ENCODE measurements around the gene TBC1D1. TPM values are rescaled to one million over a fixed set of nuclear protein-coding genes. Genes with fewer than 3 reads are reported as not detected.

TBC1D1 gene
- total RNA-seq, 1 donor from 2014 or later, result 58.5 TPM

DNA sequence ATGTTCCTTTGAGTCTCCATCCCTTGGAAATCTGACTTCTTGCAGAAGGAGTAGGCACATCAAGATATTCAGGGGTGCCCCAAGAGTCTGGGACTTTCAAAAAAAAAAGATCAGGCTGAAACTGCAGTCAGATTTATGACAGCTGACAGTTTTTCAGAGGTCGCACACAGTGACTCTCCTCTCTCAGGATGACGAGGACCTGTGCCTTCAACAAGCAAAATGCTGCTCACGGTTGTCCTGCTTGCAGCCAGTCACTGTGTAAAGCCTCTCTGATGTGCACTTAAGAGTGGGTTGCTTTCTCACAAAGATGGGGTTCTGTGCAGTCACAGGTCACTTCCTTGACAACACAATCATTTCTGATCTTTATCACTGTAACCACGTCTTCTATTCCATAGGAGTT lies 247.5 kb downstream of the TBC1D1 start:
- peaks cover 26% of the 10 kb centered on the region for H3K4me1 Mint-ChIP-seq (ENCODE audit: low read depth)
- peaks cover 67% of the 10 kb centered on the region for H3K36me3 Mint-ChIP-seq (ENCODE audit: low read depth)
- no peak overlapping the region for H3K4me3 Mint-ChIP-seq (ENCODE audit: low read depth)
- no peaks in the 10 kb centered on the region for H3K9me3 Mint-ChIP-seq
- intact Hi-C loops (cut with micrococcal nuclease), result loop anchor here (10.0 kb wide), 3 partner anchors 316 to 1814 kb away; partner anchors contain the start of gene TMEM156
- DNase-seq (ENCODE audit: low spot score), result no peak
- no peaks in the 10 kb centered on the region for H3K27me3 Mint-ChIP-seq (ENCODE audit: low read depth)
- H3K27ac Mint-ChIP-seq, result no peak overlapping the region

DNA sequence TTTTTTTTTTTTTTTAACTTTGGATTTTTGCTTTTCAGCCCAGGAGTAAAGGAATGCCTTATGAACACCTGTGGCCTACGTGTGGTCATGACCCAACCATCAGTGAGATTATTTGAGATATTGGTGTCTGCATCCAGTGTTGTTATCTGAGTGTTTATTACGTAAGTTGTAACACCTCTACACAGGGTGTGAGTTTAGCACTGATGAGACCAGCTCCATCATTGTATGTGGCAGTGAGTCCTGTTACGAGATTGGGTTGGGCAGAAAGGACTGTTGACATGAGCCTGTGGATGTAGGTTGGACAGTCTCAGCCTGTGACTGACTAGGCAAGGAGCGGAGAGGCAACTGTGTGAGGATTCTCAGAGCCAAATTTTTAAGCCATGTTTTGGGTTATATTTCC lies 248.3 kb downstream of the TBC1D1 start:
- no peak overlapping the region for H3K27ac Mint-ChIP-seq
- intact Hi-C loops (cut with micrococcal nuclease), result loop anchor here (10.0 kb wide), 3 partner anchors 316 to 1814 kb away; partner anchors contain the start of gene TMEM156
- DNase-seq (ENCODE audit: low spot score), result no peak
- H3K27me3 Mint-ChIP-seq (ENCODE audit: low read depth), result no peaks in the 10 kb centered on the region
- H3K4me1 Mint-ChIP-seq (ENCODE audit: low read depth), result peaks cover 19% of the 10 kb centered on the region
- H3K4me3 Mint-ChIP-seq (ENCODE audit: low read depth), result no peak overlapping the region
- H3K36me3 Mint-ChIP-seq (ENCODE audit: low read depth), result peaks cover 59% of the 10 kb centered on the region
- no peaks in the 10 kb centered on the region for H3K9me3 Mint-ChIP-seq

DNA sequence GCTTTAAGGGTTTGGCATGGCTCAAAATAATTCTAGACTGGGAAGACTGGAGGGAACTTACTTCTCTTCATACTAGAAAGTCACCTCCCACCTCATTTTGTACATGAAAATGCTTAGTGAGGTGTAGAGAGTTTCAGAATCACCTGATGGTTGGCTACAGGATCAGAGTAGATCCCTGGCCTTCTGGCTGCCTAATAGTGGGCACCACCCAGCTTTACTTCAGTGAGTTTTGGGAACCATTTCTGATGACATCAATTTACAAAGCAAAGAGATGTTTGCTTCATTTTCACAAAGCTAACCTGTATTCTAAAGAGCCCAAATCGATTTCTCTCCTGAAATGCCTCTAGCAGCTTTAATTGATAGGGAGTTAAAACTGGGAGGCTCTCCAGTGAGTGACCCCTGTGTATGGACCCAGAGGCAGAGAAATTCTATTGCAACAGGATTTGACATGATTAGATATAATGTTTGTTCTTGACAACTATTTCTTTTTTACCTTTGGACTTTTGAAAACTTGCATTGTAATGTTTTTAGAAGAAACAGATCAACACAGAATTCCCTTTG lies 249.8 kb downstream of the TBC1D1 start:
- no peak for DNase-seq (ENCODE audit: low spot score)
- Mint-ChIP-seq H3K4me1 (ENCODE audit: low read depth) (peaks cover 17% of the 10 kb centered on the region), H3K4me3 (ENCODE audit: low read depth) (no peak overlapping the region), H3K27ac (no peak overlapping the region), H3K27me3 (ENCODE audit: low read depth) (no peaks in the 10 kb centered on the region), H3K9me3 (no peaks in the 10 kb centered on the region), H3K36me3 (ENCODE audit: low read depth) (peaks cover 48% of the 10 kb centered on the region)
- intact Hi-C loops (cut with micrococcal nuclease), result no loop called here

DNA sequence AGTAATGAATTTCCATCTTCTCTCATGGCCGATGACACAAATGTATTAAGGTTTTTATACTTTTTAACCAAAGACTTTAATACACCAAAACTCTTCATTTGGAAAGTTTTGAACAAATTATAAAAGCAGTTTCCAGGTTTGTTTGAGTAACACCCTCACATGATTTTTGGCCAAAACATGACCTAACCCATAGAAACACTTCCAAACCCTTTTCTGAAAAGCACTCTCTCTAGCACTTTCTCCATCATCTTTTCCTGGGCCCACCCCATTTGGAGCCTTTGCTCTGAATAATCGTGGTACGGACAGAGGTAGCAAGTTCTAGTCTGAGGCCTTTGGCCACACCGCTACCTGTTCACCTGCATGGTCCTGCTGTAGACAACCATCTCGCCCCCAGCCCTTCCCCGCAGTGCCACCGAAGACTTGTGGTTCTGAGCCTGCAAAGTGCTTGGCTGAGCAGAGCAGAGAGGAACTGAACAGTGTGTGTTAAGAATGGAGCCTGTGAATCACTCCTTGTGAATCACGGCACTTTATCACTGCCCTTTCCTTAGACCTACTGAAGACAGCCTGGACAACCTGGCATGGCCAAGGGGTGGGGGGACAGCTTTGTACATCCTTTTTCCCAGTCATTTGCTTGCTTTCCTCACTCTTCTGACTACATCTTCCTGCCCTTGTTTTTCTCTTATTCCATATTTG lies 251.1 kb downstream of the TBC1D1 start:
- H3K27ac Mint-ChIP-seq, result no peak overlapping the region
- intact Hi-C loops (cut with micrococcal nuclease), result no loop called here
- no peaks in the 10 kb centered on the region for H3K27me3 Mint-ChIP-seq (ENCODE audit: low read depth)
- no peak for DNase-seq (ENCODE audit: low spot score)
- H3K4me3 Mint-ChIP-seq (ENCODE audit: low read depth), result no peak overlapping the region
- no peaks in the 10 kb centered on the region for H3K9me3 Mint-ChIP-seq
- peaks cover 14% of the 10 kb centered on the region for H3K4me1 Mint-ChIP-seq (ENCODE audit: low read depth)
- H3K36me3 Mint-ChIP-seq (ENCODE audit: low read depth), result peaks cover 38% of the 10 kb centered on the region

DNA sequence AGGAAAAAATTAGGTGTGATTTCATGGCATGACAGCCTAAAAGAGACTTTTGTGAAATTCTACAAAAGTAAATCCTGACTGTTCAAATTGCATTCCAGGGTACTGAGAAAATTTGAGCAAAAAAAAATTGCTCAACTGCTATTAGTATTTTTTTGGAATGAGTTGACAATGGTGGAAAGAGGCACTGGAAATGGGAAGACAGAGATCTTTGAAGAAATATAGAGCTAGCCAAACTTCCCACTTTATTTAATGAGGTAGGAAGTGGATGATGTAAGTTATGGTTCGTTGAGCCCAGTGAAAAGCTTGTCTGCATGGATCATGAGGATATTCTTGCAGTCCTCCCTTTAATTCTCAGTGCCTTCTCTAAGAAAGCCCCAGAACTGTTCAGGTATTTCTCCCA lies 253.1 kb downstream of the TBC1D1 start:
- intact Hi-C loops (cut with micrococcal nuclease), result no loop called here
- H3K4me3 Mint-ChIP-seq (ENCODE audit: low read depth), result no peak overlapping the region
- H3K9me3 Mint-ChIP-seq, result no peaks in the 10 kb centered on the region
- H3K36me3 Mint-ChIP-seq (ENCODE audit: low read depth), result peaks cover 20% of the 10 kb centered on the region
- peaks cover 2% of the 10 kb centered on the region for H3K27me3 Mint-ChIP-seq (ENCODE audit: low read depth)
- no peak for DNase-seq (ENCODE audit: low spot score)
- no peak overlapping the region for H3K27ac Mint-ChIP-seq
- H3K4me1 Mint-ChIP-seq (ENCODE audit: low read depth), result peaks cover 3% of the 10 kb centered on the region

DNA sequence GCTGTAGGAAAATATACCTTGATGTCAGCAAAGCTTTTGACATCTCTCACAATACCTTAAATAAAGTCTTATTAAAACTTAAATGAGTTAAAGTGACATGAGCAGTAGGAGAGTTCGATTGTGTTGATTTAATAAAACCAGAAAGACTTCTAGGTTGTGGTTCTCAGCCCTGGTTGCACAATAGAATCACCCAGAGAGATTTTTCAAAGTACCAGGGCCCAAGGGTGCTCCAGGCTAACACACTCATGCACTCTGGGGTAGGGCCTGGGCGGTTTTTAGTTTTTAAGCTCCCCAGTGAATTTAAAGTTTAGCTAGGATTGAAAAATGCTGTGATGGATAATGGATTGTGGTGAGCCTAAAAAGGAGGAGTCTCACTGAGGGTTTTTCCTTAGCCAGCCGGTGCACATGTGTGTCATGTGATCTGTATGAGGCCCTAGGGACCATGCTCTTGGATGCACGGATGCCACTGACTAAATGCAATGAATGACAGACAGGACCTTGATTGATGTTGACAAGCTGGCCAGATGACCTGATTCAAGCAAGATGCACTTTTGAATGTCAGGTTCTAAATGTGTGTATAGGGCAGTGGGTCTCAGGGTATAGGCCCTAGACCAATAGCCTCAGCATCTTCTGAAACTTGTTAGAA lies 254.3 kb downstream of the TBC1D1 start:
- Mint-ChIP-seq H3K4me3 (ENCODE audit: low read depth) (no peak overlapping the region), H3K27ac (no peak overlapping the region), H3K9me3 (no peaks in the 10 kb centered on the region), H3K27me3 (ENCODE audit: low read depth) (peaks cover 2% of the 10 kb centered on the region), H3K36me3 (ENCODE audit: low read depth) (peaks cover 9% of the 10 kb centered on the region), H3K4me1 (ENCODE audit: low read depth) (peaks cover 3% of the 10 kb centered on the region)
- no peak for DNase-seq (ENCODE audit: low spot score)
- intact Hi-C loops (cut with micrococcal nuclease), result no loop called here

DNA sequence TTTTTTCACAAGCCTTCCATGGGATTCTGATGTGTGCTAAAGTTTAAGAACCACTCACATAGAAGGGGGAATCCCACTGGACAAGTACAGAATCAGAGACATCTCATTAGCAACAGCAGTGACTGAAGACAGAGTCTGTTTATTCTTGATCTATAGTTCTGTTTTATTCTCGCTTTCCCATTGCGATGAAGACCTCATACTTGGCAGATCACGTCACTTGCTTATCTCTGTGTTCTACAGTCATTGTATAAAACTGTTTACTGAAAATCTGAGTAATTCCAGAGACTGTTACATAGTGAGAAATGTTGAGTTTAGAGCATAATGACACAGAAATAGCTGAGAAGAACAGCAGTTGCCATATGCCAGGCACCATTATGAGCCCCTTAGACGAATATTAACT lies 254.9 kb downstream of the TBC1D1 start:
- intact Hi-C loops (cut with micrococcal nuclease), result no loop called here
- Mint-ChIP-seq H3K4me3 (ENCODE audit: low read depth) (no peak overlapping the region), H3K27me3 (ENCODE audit: low read depth) (peaks cover 2% of the 10 kb centered on the region), H3K27ac (no peak overlapping the region), H3K9me3 (no peaks in the 10 kb centered on the region), H3K36me3 (ENCODE audit: low read depth) (peaks cover 3% of the 10 kb centered on the region), H3K4me1 (ENCODE audit: low read depth) (peaks cover 3% of the 10 kb centered on the region)
- DNase-seq (ENCODE audit: low spot score), result no peak

DNA sequence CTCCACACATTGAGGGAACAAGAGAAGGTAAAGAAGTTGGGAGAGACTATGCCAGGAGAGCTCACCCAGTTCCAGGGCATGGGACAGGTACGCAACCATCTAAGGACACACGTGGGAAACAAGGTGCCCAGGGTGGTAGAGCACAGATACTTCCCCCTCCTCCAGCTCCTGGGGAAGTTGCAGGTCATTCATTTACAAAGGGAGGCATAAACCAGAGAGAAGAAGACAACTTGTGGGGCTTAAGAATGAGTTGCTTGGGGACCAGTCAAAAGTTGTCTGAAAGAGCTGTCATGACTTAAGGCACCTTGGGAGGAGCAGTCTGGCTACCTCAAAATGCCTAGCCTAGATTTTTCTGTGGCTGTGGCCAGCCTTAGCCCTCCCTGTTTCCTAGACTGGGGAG lies 255.5 kb downstream of the TBC1D1 start:
- Mint-ChIP-seq H3K27me3 (ENCODE audit: low read depth) (peaks cover 2% of the 10 kb centered on the region), H3K9me3 (no peaks in the 10 kb centered on the region), H3K4me1 (ENCODE audit: low read depth) (peaks cover 3% of the 10 kb centered on the region), H3K4me3 (ENCODE audit: low read depth) (no peak overlapping the region), H3K27ac (no peak overlapping the region), H3K36me3 (ENCODE audit: low read depth) (peaks cover 3% of the 10 kb centered on the region)
- intact Hi-C loops (cut with micrococcal nuclease), result no loop called here
- no peak for DNase-seq (ENCODE audit: low spot score)

DNA sequence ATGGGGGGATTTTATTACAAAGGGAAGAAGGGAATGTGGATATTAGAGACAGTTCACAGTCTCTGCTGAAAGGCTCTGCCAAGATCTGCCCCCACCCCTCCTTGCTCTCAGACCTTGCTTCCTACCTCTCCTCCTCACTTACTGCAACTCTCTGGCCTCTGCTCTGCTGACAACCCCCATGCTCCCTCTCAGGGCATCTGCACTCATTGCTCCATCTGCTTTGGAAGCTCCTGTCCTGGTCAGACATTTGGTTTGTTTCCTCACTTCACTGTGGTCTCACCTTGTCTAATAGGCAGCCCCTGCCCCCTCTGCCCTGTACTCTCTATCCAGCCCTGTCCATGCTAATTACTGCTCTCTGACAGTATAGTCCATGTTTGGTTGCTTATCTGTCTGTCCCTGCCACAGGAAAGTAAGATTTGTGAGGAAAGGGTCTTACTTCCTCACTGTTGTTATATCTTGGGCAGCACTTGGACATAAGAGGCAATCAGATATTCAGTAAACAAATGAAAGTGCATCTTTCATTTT lies 258.6 kb downstream of the TBC1D1 start:
- H3K4me3 Mint-ChIP-seq (ENCODE audit: low read depth), result no peak overlapping the region
- no peaks in the 10 kb centered on the region for H3K9me3 Mint-ChIP-seq
- DNase-seq (ENCODE audit: low spot score), result no peak
- peaks cover 13% of the 10 kb centered on the region for H3K27me3 Mint-ChIP-seq (ENCODE audit: low read depth)
- intact Hi-C loops (cut with micrococcal nuclease), result no loop called here
- H3K36me3 Mint-ChIP-seq (ENCODE audit: low read depth), result no peaks in the 10 kb centered on the region
- H3K4me1 Mint-ChIP-seq (ENCODE audit: low read depth), result peaks cover 1% of the 10 kb centered on the region
- no peak overlapping the region for H3K27ac Mint-ChIP-seq

DNA sequence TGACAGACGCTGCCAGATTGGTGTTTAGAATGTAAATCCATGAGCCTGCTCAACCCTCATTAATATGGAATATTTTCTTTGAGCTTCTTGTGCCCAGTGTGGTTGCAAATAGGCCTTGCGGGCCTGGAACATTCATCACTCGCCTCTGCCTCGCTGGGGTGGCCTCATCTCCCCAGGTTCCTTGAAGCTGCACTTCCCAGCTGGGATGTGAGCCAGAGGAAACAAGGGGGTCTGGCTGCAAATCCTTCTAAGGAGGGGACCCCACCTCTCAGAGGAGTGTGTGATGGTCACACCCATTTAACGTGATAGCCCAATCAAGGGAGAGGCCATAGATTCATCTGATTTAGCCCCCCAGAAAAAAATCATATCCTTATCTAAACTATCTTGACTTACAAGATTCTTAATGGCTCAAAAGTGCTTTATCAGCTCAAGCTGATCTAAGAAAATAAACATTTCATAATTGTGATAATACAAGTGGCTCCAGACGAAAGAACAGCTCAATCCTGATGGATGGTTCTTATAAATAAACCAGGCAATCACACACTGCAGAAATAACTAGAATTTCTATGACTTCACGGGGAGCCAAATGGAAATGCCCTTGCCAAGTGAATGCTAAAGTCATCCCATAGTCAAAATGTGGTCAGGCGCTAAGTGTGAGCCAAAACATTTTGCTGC lies 259.2 kb downstream of the TBC1D1 start:
- Mint-ChIP-seq H3K27me3 (ENCODE audit: low read depth) (peaks cover 13% of the 10 kb centered on the region), H3K9me3 (no peaks in the 10 kb centered on the region), H3K27ac (no peak overlapping the region), H3K4me3 (ENCODE audit: low read depth) (no peak overlapping the region), H3K4me1 (ENCODE audit: low read depth) (peaks cover 1% of the 10 kb centered on the region), H3K36me3 (ENCODE audit: low read depth) (no peaks in the 10 kb centered on the region)
- intact Hi-C loops (cut with micrococcal nuclease), result no loop called here
- no peak for DNase-seq (ENCODE audit: low spot score)

DNA sequence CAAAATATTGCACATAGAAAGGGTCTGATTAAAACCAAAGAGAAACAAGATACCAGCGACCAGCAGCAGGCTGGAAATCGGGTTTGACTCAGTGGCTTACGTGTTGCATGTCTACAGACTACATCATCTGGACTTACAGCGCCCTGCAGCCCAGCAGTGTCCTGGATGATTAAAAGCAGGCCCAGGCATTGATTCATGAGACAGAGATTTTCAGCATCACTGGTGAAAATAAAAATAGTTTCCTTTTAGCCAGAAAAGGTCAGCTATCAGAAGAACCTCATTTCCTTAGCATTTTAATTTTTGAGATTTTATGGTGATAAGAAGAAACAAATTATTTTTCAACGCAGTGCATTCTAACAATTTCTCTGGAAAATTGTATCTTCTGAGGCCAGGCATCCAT lies 259.9 kb downstream of the TBC1D1 start:
- H3K27ac Mint-ChIP-seq, result no peak overlapping the region
- no peak for DNase-seq (ENCODE audit: low spot score)
- intact Hi-C loops (cut with micrococcal nuclease), result no loop called here
- peaks cover 1% of the 10 kb centered on the region for H3K4me1 Mint-ChIP-seq (ENCODE audit: low read depth)
- H3K36me3 Mint-ChIP-seq (ENCODE audit: low read depth), result no peaks in the 10 kb centered on the region
- H3K4me3 Mint-ChIP-seq (ENCODE audit: low read depth), result no peak overlapping the region
- H3K9me3 Mint-ChIP-seq, result no peaks in the 10 kb centered on the region
- H3K27me3 Mint-ChIP-seq (ENCODE audit: low read depth), result peaks cover 13% of the 10 kb centered on the region

DNA sequence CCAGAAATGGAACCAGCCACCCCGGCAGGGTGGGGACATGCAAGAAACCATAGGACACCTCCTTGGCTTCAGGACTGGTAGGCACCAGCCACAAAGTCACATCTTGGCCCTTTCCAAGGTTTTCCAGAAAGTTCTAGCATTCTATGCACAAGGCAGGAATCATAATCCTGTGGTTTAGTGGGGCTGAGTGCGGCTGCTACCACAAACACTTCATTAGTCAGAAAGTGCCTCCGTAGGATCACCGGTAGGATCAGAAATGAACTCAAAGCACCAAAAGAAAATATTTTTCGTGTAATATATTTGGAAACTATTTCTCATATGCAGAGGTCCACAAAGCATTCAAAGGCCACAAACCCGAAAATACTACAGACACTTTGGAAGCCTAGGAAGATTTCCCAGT lies 261.0 kb downstream of the TBC1D1 start:
- H3K9me3 Mint-ChIP-seq, result no peaks in the 10 kb centered on the region
- intact Hi-C loops (cut with micrococcal nuclease), result no loop called here

DNA sequence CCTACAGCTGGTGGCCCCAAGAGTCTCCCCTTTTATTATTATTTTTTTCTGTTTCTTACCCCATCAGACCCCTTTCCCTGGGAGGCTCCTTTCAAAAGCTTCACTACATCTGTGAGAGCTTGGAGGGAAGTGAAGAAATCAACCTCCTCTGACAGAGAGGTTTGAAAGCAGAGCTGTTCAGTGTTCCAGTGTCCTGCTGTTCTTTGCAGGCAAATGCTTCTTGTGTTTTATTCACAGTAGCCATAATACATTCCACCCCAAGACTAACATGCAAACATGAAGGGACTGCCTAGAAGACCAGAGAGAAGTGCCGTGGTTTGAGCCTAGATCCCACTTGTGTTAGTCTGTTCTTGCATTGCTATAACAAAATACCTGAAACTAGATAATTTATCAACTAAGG lies 261.4 kb downstream of the TBC1D1 start:
- H3K27ac Mint-ChIP-seq, result no peak overlapping the region
- peaks cover 17% of the 10 kb centered on the region for H3K27me3 Mint-ChIP-seq (ENCODE audit: low read depth)
- no peak overlapping the region for H3K4me3 Mint-ChIP-seq (ENCODE audit: low read depth)
- no peak for DNase-seq (ENCODE audit: low spot score)
- intact Hi-C loops (cut with micrococcal nuclease), result no loop called here
- H3K4me1 Mint-ChIP-seq (ENCODE audit: low read depth), result peaks cover 1% of the 10 kb centered on the region
- H3K9me3 Mint-ChIP-seq, result no peaks in the 10 kb centered on the region
- no peaks in the 10 kb centered on the region for H3K36me3 Mint-ChIP-seq (ENCODE audit: low read depth)

More for the DNA sequence above, 261.0 kb downstream of the TBC1D1 start:
- H3K4me3 Mint-ChIP-seq (ENCODE audit: low read depth), result no peak overlapping the region
- no peak for DNase-seq (ENCODE audit: low spot score)
- no peaks in the 10 kb centered on the region for H3K36me3 Mint-ChIP-seq (ENCODE audit: low read depth)
- H3K27ac Mint-ChIP-seq, result no peak overlapping the region
- peaks cover 1% of the 10 kb centered on the region for H3K4me1 Mint-ChIP-seq (ENCODE audit: low read depth)
- H3K27me3 Mint-ChIP-seq (ENCODE audit: low read depth), result peaks cover 17% of the 10 kb centered on the region
